Measurements from ENCODE around the gene HOXB4. TPM values are rescaled to one million over a fixed set of nuclear protein-coding genes. Genes with fewer than 3 reads are reported as not detected.

Gene HOXB4
- total and polyA plus RNA-seq, 5 donors from 2014 or later = 0.16 to 2.9 (median 0.18) TPM; not detected in 2

- Mint-ChIP-seq H3K27ac (no peak overlapping the region), H3K4me3 (no peak overlapping the region)
These were observed 6.2 kb downstream of the HOXB4 start for GRCh38 chr17:48571826-48572417.

GRCh38 chr17:48571024-48571818, 6.9 kb downstream of the HOXB4 start:
- H3K9me3 ChIP-seq (ENCODE audit: control insufficient read depth in 2 of 2, low read length in 2 of 2) = no peaks in the 10 kb centered on the region
- H3K36me3 Mint-ChIP-seq = peaks cover 8% of the 10 kb centered on the region
- DNase-seq = no peak
- H3K27ac ChIP-seq (ENCODE audit: insufficient read depth, low read length, poor library complexity, severe bottlenecking) = no peak overlapping the region
- peaks cover 0 to 16% (median 10%) of the 10 kb centered on the region in 4 donors for H3K4me1 Mint-ChIP-seq
- H3K4me3 Mint-ChIP-seq = no peak overlapping the region
- H3K36me3 ChIP-seq (ENCODE audit: control insufficient read depth, insufficient read depth, low read length) = no peaks in the 10 kb centered on the region
- H3K27me3 Mint-ChIP-seq = peaks cover 19% of the 10 kb centered on the region
- no peaks in the 10 kb centered on the region for H3K9me3 Mint-ChIP-seq
- no peak overlapping the region for H3K4me3 ChIP-seq (ENCODE audit: low read depth, low read length)
- no peak for ATAC-seq (ENCODE audit: low read depth in 2 of 2)
- H3K27ac Mint-ChIP-seq = no peak overlapping the region
- peaks cover 6% of the 10 kb centered on the region for H3K4me1 ChIP-seq (ENCODE audit: control insufficient read depth, insufficient read depth, low read length, poor library complexity, severe bottlenecking)
- H3K27me3 ChIP-seq (ENCODE audit: control insufficient read depth, insufficient read depth, low read length) = peaks cover 2% of the 10 kb centered on the region

More at GRCh38 chr17:48571826-48572417, 6.2 kb downstream of the HOXB4 start:
- H3K4me3 ChIP-seq (ENCODE audit: low read depth, low read length) = no peak overlapping the region
- H3K27me3 Mint-ChIP-seq = peaks cover 19% of the 10 kb centered on the region
- no peak for ATAC-seq (ENCODE audit: low read depth in 2 of 2)
- H3K9me3 Mint-ChIP-seq = no peaks in the 10 kb centered on the region
- peaks cover 2% of the 10 kb centered on the region for H3K27me3 ChIP-seq (ENCODE audit: control insufficient read depth, insufficient read depth, low read length)
- H3K4me1 ChIP-seq (ENCODE audit: control insufficient read depth, insufficient read depth, low read length, poor library complexity, severe bottlenecking) = peaks cover 11% of the 10 kb centered on the region
- H3K9me3 ChIP-seq (ENCODE audit: control insufficient read depth in 2 of 2, low read length in 2 of 2) = no peaks in the 10 kb centered on the region
- H3K36me3 Mint-ChIP-seq = peaks cover 8% of the 10 kb centered on the region
- no peak overlapping the region for H3K27ac ChIP-seq (ENCODE audit: insufficient read depth, low read length, poor library complexity, severe bottlenecking)
- DNase-seq = no peak
- H3K4me1 Mint-ChIP-seq = peaks cover 0 to 17% (median 12%) of the 10 kb centered on the region in 4 donors
- no peaks in the 10 kb centered on the region for H3K36me3 ChIP-seq (ENCODE audit: control insufficient read depth, insufficient read depth, low read length)

- H3K9me3 Mint-ChIP-seq = no peaks in the 10 kb centered on the region
- H3K4me3 Mint-ChIP-seq = no peak overlapping the region
- no peaks in the 10 kb centered on the region for H3K36me3 ChIP-seq (ENCODE audit: control insufficient read depth, insufficient read depth, low read length)
- peaks cover 5% of the 10 kb centered on the region for H3K27me3 ChIP-seq (ENCODE audit: control insufficient read depth, insufficient read depth, low read length)
- H3K27ac Mint-ChIP-seq = no peak overlapping the region
- H3K4me1 Mint-ChIP-seq = peaks cover 0 to 10% (median 7%) of the 10 kb centered on the region in 4 donors
- peaks cover 8% of the 10 kb centered on the region for H3K36me3 Mint-ChIP-seq
- DNase-seq (no peak), ATAC-seq (ENCODE audit: low read depth in 2 of 2) (no peak)
- H3K27ac ChIP-seq (ENCODE audit: insufficient read depth, low read length, poor library complexity, severe bottlenecking) = no peak overlapping the region
- no peaks in the 10 kb centered on the region for H3K9me3 ChIP-seq (ENCODE audit: control insufficient read depth in 2 of 2, low read length in 2 of 2)
- no peaks in the 10 kb centered on the region for H3K4me1 ChIP-seq (ENCODE audit: control insufficient read depth, insufficient read depth, low read length, poor library complexity, severe bottlenecking)
- peaks cover 19% of the 10 kb centered on the region for H3K27me3 Mint-ChIP-seq
- H3K4me3 ChIP-seq (ENCODE audit: low read depth, low read length) = no peak overlapping the region
These were observed 7.7 kb downstream of the HOXB4 start for GRCh38 chr17:48570325-48571023.

GRCh38 chr17:48569674-48570324, 8.4 kb downstream of the HOXB4 start:
- no peaks in the 10 kb centered on the region for H3K36me3 ChIP-seq (ENCODE audit: control insufficient read depth, insufficient read depth, low read length)
- H3K4me1 ChIP-seq (ENCODE audit: control insufficient read depth, insufficient read depth, low read length, poor library complexity, severe bottlenecking) = no peaks in the 10 kb centered on the region
- Mint-ChIP-seq H3K27ac (no peak overlapping the region), H3K4me1 (peaks cover 0 to 9% (median 7%) of the 10 kb centered on the region in 4 donors), H3K36me3 (peaks cover 8% of the 10 kb centered on the region), H3K9me3 (no peaks in the 10 kb centered on the region), H3K27me3 (peaks cover 19% of the 10 kb centered on the region), H3K4me3 (no peak overlapping the region)
- no peak overlapping the region for H3K4me3 ChIP-seq (ENCODE audit: low read depth, low read length)
- DNase-seq = no peak
- ATAC-seq (ENCODE audit: low read depth in 2 of 2) = no peak
- H3K9me3 ChIP-seq (ENCODE audit: control insufficient read depth in 2 of 2, low read length in 2 of 2) = no peaks in the 10 kb centered on the region
- no peak overlapping the region for H3K27ac ChIP-seq (ENCODE audit: insufficient read depth, low read length, poor library complexity, severe bottlenecking)
- H3K27me3 ChIP-seq (ENCODE audit: control insufficient read depth, insufficient read depth, low read length) = peaks cover 6% of the 10 kb centered on the region

- Histone ChIP-seq H3K4me1 (ENCODE audit: control insufficient read depth, insufficient read depth, low read length, poor library complexity, severe bottlenecking) (no peaks in the 10 kb centered on the region), H3K4me3 (ENCODE audit: low read depth, low read length) (no peak overlapping the region), H3K9me3 (ENCODE audit: control insufficient read depth in 2 of 2, low read length in 2 of 2) (no peaks in the 10 kb centered on the region), H3K27ac (ENCODE audit: insufficient read depth, low read length, poor library complexity, severe bottlenecking) (no peak overlapping the region), H3K36me3 (ENCODE audit: control insufficient read depth, insufficient read depth, low read length) (no peaks in the 10 kb centered on the region), H3K27me3 (ENCODE audit: control insufficient read depth, insufficient read depth, low read length) (peaks cover 6% of the 10 kb centered on the region)
- H3K27ac Mint-ChIP-seq = no peak overlapping the region
- H3K4me3 Mint-ChIP-seq = no peak overlapping the region
- peaks cover 8% of the 10 kb centered on the region for H3K36me3 Mint-ChIP-seq
- ATAC-seq (ENCODE audit: low read depth in 2 of 2) (no peak), DNase-seq (no peak)
- peaks cover 16% of the 10 kb centered on the region for H3K27me3 Mint-ChIP-seq
- no peaks in the 10 kb centered on the region for H3K9me3 Mint-ChIP-seq
- peaks cover 0 to 10% (median 7%) of the 10 kb centered on the region in 4 donors for H3K4me1 Mint-ChIP-seq
These were observed 8.9 kb downstream of the HOXB4 start for GRCh38 chr17:48569240-48569582.

- Histone ChIP-seq H3K4me3 (ENCODE audit: low read depth, low read length) (no peak overlapping the region), H3K27ac (ENCODE audit: insufficient read depth, low read length, poor library complexity, severe bottlenecking) (no peak overlapping the region), H3K27me3 (ENCODE audit: control insufficient read depth, insufficient read depth, low read length) (peaks cover 6% of the 10 kb centered on the region), H3K36me3 (ENCODE audit: control insufficient read depth, insufficient read depth, low read length) (no peaks in the 10 kb centered on the region), H3K9me3 (ENCODE audit: control insufficient read depth in 2 of 2, low read length in 2 of 2) (no peaks in the 10 kb centered on the region), H3K4me1 (ENCODE audit: control insufficient read depth, insufficient read depth, low read length, poor library complexity, severe bottlenecking) (no peaks in the 10 kb centered on the region)
- Mint-ChIP-seq H3K27ac (peak overlapping the region in 2 of 3 donors; percentile 55 to 61), H3K36me3 (peaks cover 8% of the 10 kb centered on the region), H3K4me1 (peaks cover 0 to 10% (median 7%) of the 10 kb centered on the region in 4 donors), H3K9me3 (no peaks in the 10 kb centered on the region), H3K27me3 (peaks cover 18% of the 10 kb centered on the region), H3K4me3 (peak overlapping the region in 3 of 4 donors; percentile 1 to 19 (median 10))
- no peak for ATAC-seq (ENCODE audit: low read depth in 2 of 2)
- no peak for DNase-seq
These were observed 9.5 kb downstream of the HOXB4 start for GRCh38 chr17:48568499-48569239.
